SU-DHL-6 (cell line): ENCODE results near the gene HSDL2.
"Not testable (repeated sequence)": the region's sequence is repeated elsewhere in the genome, so short reads cannot be mapped to it uniquely, and the experiment has no call there.

ENCODE experiments used
- CTCF ChIP-seq: fragments of 200-600 bp; sonication (generic); IDR thresholded peaks from one replicate; pipeline ENCODE4 v1.5.1; 2017; ENCODE audit warnings: antibody characterized with exemption, mild to moderate bottlenecking, low read length, moderate library complexity; ENCODE audit not compliant: insufficient read depth, poor library complexity, severe bottlenecking
- EZH2phosphoT487 ChIP-seq: fragments of 200-600 bp; sonication (generic), shearing (Covaris generic); conservative IDR thresholded peaks from 2 replicates; pipeline ENCODE4 v1.6.1; 2018; ENCODE audit warnings: mild to moderate bottlenecking, antibody characterized with exemption, low read length, moderate library complexity, mixed read lengths

- TF ChIP-seq CTCF, EZH2phosphoT487: not testable (repeated sequence)
Measured at GRCh38 chr9:112389897-112390296, 10.0 kb downstream of the HSDL2 start.
